Measurements from ENCODE around the gene PTHLH. TPM values are rescaled to one million over a fixed set of nuclear protein-coding genes. Genes with fewer than 3 reads are reported as not detected.

The PTHLH gene
- total RNA-seq, 1 experiment from 2014 or later, result not detected

- TF ChIP-seq IRF1 (CRISPR knock-in tag; IDR thresholded peaks at IDR 0.05), result no peak
- no peak for TF ChIP-seq ETV6 (CRISPR knock-in tag; IDR thresholded peaks at IDR 0.05)
- no peak for TF ChIP-seq NR2C2 (CRISPR knock-in tag; IDR thresholded peaks at IDR 0.05)
- TF ChIP-seq TP53 (CRISPR knock-in tag; IDR thresholded peaks at IDR 0.05), result no peak
- no peak for TF ChIP-seq PRDM15 (CRISPR knock-in tag; IDR thresholded peaks at IDR 0.05)
Measured at GRCh38 chr12:27982385-27982784, 9.9 kb upstream of the PTHLH start (continued).

- ATAC-seq (no peak), DNase-seq (ENCODE audit: low spot score) (no peak)
- TF ChIP-seq GRHL2 (CRISPR knock-in tag; IDR thresholded peaks at IDR 0.05; ENCODE audit: insufficient replicate concordance, severe bottlenecking), result no peak
- no peak for TF ChIP-seq JAZF1 (CRISPR knock-in tag; IDR thresholded peaks at IDR 0.05)
- no peak for TF ChIP-seq PRRX2 (CRISPR knock-in tag; IDR thresholded peaks at IDR 0.05)
- no peak for TF ChIP-seq USF1 (CRISPR knock-in tag; IDR thresholded peaks at IDR 0.05)
- TF ChIP-seq ZNF425 (CRISPR knock-in tag; conservative IDR thresholded peaks at IDR 0.05), result no peak
- Mint-ChIP-seq H3K4me1 (peaks cover 2% of the 10 kb centered on the region; the same call in 1 of the 2 replicates), H3K27ac (no peak overlapping the region), H3K9me3 (no peaks in the 10 kb centered on the region), H3K27me3 (ENCODE audit: low read depth) (peaks cover 32% of the 10 kb centered on the region), H3K36me3 (no peaks in the 10 kb centered on the region), H3K4me3 (no peak overlapping the region)
- CTCF ChIA-PET, result no interaction called here
- POLR2A ChIA-PET, result no interaction called here
Measured at GRCh38 chr12:27981874-27982273, 9.3 kb upstream of the PTHLH start.

GRCh38 chr12:27979145-27979544, 6.6 kb upstream of the PTHLH start:
- Mint-ChIP-seq H3K36me3 (no peaks in the 10 kb centered on the region), H3K4me3 (no peak overlapping the region), H3K4me1 (peaks cover 14% of the 10 kb centered on the region), H3K27ac (no peak overlapping the region), H3K27me3 (ENCODE audit: low read depth) (peaks cover 59% of the 10 kb centered on the region), H3K9me3 (no peaks in the 10 kb centered on the region)
- DNase-seq (ENCODE audit: low spot score), result no peak
- CTCF ChIA-PET, result no interaction called here
- TF ChIP-seq NFYB (CRISPR knock-in tag; conservative IDR thresholded peaks at IDR 0.05; ENCODE audit: low read depth) (no peak), MAX (CRISPR knock-in tag; IDR thresholded peaks at IDR 0.05) (no peak), ZNF396 (CRISPR knock-in tag; IDR thresholded peaks at IDR 0.05; ENCODE audit: borderline replicate concordance) (no peak), FOXJ3 (CRISPR knock-in tag; IDR thresholded peaks at IDR 0.05; ENCODE audit: borderline replicate concordance) (no peak), AFF4 (CRISPR knock-in tag; IDR thresholded peaks at IDR 0.05; ENCODE audit: borderline replicate concordance) (no peak), ATF6 (CRISPR knock-in tag; IDR thresholded peaks at IDR 0.05) (no peak)
- no peak for ATAC-seq
- POLR2A ChIA-PET, result no interaction called here
